Nephron progenitor cell (in vitro differentiated cells): Measurements from ENCODE around the gene PNMA6A.

Experiments used
- DNase-seq: peaks from one replicate; pipeline ENCODE4 v3.0.0; 2021
- H3K27ac Mint-ChIP-seq: 2 replicates; pipeline ENCODE4 v1.8.0; 2021; ENCODE audit warnings: mild to moderate bottlenecking, moderate library complexity, mixed read lengths
- H3K27me3 Mint-ChIP-seq: 2 replicates; pipeline ENCODE4 v1.8.0; 2021; ENCODE audit warnings: mild to moderate bottlenecking, low read depth, mixed read lengths; ENCODE audit not compliant: poor library complexity
- H3K36me3 Mint-ChIP-seq: 2 replicates; pipeline ENCODE4 v1.8.0; 2021; ENCODE audit warnings: low read depth, mixed read lengths
- H3K4me1 Mint-ChIP-seq: 2 replicates; pipeline ENCODE4 v1.8.0; 2021; ENCODE audit warnings: mixed read lengths
- H3K4me3 Mint-ChIP-seq: 2 replicates; pipeline ENCODE4 v1.8.0; 2021; ENCODE audit warnings: mild to moderate bottlenecking, moderate library complexity, mixed read lengths
- H3K9me3 Mint-ChIP-seq: 2 replicates; pipeline ENCODE4 v1.8.0; 2021; ENCODE audit warnings: mild to moderate bottlenecking, moderate library complexity, mixed read lengths
- TF ChIP-seq, protein P1 (sequence below): fragments of 200-600 bp; sonication (generic); IDR thresholded peaks from 2 replicates; pipeline ENCODE4 v1.5.0; 2021; ENCODE audit warnings: antibody characterized with exemption

PNMA6A gene

DNA sequence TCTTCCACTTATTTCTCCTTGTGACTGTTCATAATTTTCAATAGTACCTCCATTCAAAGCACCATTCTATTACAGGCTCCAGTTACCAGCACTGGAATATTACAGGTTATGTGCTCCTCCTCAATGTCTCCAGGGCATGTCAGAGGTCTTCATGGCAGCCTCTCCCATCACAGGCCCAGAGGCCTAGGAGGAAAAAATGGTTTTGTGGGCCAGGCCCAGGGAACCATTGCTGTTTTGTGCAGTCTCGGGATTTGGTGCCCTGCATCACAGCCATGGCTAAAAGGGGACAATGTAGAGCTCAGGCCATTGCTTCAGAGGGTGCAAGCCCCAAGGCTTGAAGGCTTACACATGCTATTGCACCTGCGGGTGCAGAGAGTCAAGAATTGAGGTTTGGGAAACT lies 23.2 kb upstream of the PNMA6A start:
- H3K36me3 Mint-ChIP-seq = no peaks in the 10 kb centered on the region
- H3K27me3 Mint-ChIP-seq = peaks cover 42% of the 10 kb centered on the region
- H3K4me1 Mint-ChIP-seq = no peaks in the 10 kb centered on the region
- no peak for DNase-seq
- no peak overlapping the region for H3K4me3 Mint-ChIP-seq
- TF ChIP-seq, protein P1, sequence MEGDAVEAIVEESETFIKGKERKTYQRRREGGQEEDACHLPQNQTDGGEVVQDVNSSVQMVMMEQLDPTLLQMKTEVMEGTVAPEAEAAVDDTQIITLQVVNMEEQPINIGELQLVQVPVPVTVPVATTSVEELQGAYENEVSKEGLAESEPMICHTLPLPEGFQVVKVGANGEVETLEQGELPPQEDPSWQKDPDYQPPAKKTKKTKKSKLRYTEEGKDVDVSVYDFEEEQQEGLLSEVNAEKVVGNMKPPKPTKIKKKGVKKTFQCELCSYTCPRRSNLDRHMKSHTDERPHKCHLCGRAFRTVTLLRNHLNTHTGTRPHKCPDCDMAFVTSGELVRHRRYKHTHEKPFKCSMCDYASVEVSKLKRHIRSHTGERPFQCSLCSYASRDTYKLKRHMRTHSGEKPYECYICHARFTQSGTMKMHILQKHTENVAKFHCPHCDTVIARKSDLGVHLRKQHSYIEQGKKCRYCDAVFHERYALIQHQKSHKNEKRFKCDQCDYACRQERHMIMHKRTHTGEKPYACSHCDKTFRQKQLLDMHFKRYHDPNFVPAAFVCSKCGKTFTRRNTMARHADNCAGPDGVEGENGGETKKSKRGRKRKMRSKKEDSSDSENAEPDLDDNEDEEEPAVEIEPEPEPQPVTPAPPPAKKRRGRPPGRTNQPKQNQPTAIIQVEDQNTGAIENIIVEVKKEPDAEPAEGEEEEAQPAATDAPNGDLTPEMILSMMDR = no peak
- peaks cover 90% of the 10 kb centered on the region for H3K9me3 Mint-ChIP-seq
- H3K27ac Mint-ChIP-seq = no peak overlapping the region

DNA sequence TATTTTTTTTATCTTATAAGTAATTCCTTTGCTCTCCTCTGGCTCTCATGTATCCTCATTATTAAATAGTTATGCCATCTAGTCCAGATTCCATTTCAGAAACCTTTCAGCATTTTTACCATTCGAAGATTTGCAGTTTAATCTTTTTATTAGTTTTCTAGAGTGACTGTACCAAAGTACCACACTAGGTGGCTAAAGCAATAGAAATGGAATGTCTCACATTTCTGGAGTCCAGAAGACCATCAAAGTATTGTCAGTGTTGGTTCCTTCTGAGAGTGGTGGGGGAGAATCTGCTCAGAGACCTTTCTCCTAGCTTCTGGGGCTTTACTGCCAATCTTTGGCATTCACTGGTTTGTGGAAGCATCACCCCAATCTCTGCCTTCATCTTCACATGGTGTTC lies 19.7 kb upstream of the PNMA6A start:
- Mint-ChIP-seq H3K36me3 (peaks cover 4% of the 10 kb centered on the region), H3K9me3 (peaks cover 73% of the 10 kb centered on the region), H3K27me3 (peaks cover 43% of the 10 kb centered on the region), H3K27ac (no peak overlapping the region), H3K4me3 (no peak overlapping the region), H3K4me1 (peaks cover 8% of the 10 kb centered on the region)
- DNase-seq = no peak
- TF ChIP-seq, protein P1 = no peak

DNA sequence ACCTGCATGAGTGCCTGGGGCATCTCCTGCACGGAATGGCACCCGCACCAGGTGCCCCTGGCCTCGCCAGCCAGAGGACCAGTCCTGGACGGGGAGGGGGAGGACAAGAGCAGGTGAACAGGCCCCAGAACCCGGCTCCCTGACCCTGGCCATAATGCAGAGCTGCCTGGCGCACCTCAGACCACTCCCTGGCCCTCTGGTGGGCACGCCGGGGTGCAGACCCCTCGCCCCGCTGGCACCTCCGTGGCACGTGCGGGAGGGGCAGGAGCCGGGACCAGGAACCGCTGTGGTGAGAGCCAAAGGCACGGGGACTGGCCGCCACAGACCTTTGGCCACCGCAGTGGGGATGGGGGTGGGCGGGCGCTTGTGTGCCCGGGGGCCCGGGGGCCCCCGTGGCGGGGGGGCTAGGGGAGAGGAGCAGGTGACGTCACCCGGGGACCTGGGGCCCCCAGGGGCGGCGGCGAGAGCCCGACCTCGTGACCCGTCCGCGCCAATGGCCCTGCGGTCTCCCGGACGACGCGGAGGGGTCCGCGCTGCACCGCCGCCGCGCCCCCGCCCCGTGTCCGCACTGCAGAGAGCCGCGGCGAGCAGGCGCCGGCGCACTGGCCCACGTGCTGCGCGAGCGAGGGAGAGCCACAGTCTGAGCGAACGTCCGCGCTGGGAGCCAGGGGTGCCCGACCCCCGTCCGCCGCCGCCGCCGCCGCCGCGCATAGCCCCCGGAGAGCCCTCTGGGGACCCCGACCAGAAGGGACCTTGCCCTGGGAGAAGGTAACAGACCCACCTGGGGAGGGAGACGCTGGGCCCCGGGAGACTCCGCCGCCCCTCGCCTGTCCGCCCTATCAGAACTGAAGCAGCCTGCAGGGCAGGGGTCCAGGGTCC lies 16.1 kb upstream of the PNMA6A start, which contains the start of gene PNMA3:
PNMA3 (plus strand) TSS at position 600 of the 879 bp plus-strand sequence. CDS start 586 bp downstream, outside the sequence.
- H3K4me1 Mint-ChIP-seq = peaks cover 9% of the 10 kb centered on the region
- peaks cover 5% of the 10 kb centered on the region for H3K36me3 Mint-ChIP-seq
- TF ChIP-seq, protein P1 = no peak
- DNase-seq = peak; percentile 63
- H3K27me3 Mint-ChIP-seq = peaks cover 31% of the 10 kb centered on the region
- peak within 1 kb of the TSS; percentile 77 for H3K4me3 Mint-ChIP-seq
- H3K9me3 Mint-ChIP-seq = peaks cover 48% of the 10 kb centered on the region
- no peak within 1 kb of the TSS for H3K27ac Mint-ChIP-seq

DNA sequence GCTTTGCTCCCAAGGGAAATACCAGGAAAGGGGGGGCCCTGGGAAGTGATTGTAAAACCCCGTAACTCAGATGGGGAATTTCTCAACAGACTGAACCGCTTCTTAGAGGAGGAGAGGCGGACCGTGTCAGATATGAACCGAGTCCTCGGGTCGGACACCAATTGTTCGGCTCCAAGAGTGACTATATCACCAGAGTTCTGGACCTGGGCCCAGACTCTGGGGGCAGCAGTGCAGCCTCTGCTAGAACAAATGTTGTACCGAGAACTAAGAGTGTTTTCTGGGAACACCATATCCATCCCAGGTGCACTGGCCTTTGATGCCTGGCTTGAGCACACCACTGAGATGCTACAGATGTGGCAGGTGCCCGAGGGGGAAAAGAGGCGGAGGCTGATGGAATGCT lies 15.0 kb upstream of the PNMA6A start:
- H3K4me3 Mint-ChIP-seq = peak overlapping the region; percentile 77
- TF ChIP-seq, protein P1 = no peak
- peaks cover 27% of the 10 kb centered on the region for H3K27me3 Mint-ChIP-seq
- no peak overlapping the region for H3K27ac Mint-ChIP-seq
- peaks cover 36% of the 10 kb centered on the region for H3K9me3 Mint-ChIP-seq
- peaks cover 9% of the 10 kb centered on the region for H3K4me1 Mint-ChIP-seq
- peaks cover 5% of the 10 kb centered on the region for H3K36me3 Mint-ChIP-seq
- DNase-seq = no peak

DNA sequence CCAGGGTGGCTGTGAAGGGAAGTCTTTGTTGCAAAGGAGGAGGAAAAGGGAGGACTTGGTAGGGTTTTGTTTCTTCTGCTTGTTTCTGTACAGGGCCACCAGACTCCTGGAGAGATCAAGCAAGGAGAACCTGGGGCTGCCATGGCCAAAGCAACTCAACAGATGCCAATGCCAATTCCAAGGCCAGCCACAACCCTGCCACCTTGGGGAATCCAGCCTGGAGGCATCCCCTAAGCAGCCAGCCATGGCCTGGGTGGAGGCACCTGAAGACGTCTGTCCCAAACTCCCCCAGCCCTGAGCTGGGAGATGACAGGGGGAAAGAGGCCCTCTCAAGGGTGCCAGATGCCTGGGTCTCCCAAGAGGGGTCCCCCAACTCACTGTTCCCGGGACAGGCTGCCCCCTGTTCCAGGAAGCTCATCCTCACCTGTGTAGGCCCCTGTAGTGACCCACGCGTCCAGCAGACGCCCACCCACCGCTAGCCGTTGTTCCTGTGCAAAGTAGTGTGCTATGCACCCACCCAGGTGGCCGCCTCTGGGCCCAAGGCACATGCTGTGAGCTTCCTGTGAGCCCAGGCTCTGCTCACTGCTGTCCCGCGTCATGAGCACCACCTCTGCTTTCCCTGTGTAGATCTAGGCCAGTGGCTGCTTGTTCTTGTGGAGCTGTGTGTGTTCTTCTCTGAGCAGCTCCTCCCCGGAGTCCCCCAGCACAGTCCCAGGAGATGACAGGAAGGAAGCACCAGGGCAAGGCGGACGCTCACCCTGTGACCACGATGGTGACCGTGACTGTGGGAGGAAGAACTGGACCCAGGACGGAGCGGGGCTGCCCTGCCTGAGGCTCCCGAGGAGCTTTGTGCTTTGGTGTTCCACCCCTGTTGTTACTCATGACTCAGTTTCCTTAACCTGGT lies 12.8 kb upstream of the PNMA6A start:
- Mint-ChIP-seq H3K27ac (no peak overlapping the region), H3K36me3 (peaks cover 5% of the 10 kb centered on the region), H3K4me1 (peaks cover 9% of the 10 kb centered on the region), H3K9me3 (peaks cover 28% of the 10 kb centered on the region), H3K4me3 (no peak overlapping the region), H3K27me3 (peaks cover 7% of the 10 kb centered on the region)
- DNase-seq = no peak
- TF ChIP-seq, protein P1 = no peak
